NCI-H2196 (cell line): ENCODE data around the gene CSNK1A1L.

Experiments
- DNase-seq: peaks from one replicate; lab custom pipeline; 2025; ENCODE audit not compliant: unreplicated experiment; lab: John Stamatoyannopoulos, UW

CSNK1A1L gene

DNA sequence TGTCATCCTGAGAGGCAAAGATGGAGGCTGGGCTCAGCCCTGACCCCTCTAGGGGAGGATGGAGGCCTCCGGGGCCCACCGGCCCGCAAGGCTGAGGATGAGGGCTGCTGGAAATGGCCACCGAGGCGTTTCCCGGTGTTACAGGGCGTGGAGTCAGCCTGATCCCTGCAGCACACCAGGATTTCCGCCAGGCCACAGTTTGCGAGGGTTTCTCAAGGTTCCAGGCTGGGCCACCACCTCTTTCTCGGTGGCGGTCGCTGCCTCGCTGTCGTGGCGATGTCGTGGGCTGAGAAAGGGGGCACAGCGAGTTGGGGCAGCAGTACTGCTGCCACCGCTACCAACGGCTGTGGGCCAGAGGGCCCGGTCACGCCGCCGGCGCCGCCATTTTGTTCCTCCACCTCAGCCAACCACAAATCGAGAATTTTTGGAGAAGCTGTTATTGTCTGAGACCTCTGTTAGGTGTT is at the start of gene CSNK1A1L:
TSS of gene CSNK1A1L (minus strand) at position 414 of the 464 bp plus-strand sequence. CDS start at position 6, 408 bp downstream.
- no peak for DNase-seq

- DNase-seq = no peak
Observed at GRCh38 chr13:37149380-37149779, 43.9 kb upstream of the CSNK1A1L start.

DNA sequence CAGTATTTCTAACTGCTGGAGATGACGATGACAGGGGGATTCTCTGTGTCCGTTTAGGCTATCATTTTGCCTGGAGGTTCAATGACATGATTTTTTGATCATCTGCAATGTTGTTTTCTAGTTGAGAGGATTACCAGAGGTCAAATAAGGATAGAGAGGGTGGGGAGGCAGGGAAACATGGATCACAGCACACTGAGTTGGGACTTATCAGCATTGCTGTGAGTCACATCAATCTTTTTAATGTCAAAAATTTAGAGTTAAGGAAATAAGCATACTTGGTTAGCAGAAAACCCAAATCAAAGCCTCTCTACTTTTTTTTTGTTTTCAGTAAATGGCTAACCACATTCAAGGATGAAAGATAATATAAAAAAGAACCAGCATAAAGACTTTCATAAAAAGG is 43.0 kb upstream of the CSNK1A1L start:
- no peak for DNase-seq

DNA sequence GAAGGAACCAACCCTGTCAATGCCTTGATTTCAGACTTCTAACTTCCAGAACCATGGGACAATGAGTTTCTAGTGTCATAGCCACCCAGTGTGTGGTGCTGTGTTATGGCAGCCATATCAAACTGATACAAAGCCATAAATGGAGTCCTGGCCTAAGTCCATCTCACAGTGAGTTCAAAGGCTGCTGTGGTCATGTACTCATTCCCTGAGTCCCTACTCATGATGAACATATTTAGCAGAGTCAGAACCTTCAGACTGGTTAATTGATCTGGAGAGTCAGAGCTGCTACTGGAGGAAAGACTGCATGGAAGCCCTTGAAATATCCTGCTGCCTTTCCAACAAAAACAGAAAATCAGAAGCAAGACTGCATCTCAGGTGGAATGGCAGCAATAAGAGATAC is 39.2 kb upstream of the CSNK1A1L start:
- DNase-seq = no peak

DNA sequence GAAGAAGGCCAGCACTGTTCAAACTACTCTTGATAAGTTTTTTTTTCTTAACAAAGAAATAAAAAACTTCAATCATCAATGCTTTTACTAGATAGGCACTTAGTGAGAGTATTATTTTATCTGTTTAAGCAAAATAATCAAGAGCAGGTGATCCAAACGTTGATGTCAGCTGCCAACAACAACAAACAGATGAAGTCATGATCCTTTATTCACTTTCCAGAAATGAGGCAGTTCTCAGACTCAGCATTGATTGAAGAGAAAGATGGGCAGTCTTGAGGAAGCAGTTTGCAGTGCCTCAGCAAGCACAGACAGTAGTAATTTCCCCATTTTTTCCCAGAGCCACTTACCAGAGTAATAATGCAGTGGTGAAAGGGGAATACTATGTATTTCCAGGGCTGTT is 38.4 kb upstream of the CSNK1A1L start:
- no peak for DNase-seq

- no peak for DNase-seq
Observed at GRCh38 chr13:37142877-37143276, 37.4 kb upstream of the CSNK1A1L start.

GRCh38 chr13:37141011-37141410 is 35.5 kb upstream of the CSNK1A1L start:
- DNase-seq = no peak

DNA sequence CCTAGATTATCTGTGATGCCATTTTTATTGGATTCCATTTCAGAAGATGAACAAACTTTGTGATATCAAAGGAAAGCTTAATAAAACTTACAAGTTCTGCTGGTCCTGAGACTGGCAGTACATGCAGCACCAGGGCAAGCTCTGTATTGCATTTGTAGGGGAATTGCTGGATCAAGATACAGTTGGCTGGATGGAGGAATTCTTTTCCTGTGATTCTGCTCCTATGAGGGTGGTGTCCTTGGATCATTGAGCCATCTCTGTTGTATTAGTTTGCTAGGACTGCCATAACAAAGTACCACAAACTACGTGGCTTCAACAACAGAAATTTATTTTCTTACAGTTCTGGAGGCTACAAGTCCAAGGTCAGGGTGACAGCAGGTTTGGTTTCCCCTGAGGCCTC is 33.9 kb upstream of the CSNK1A1L start:
- no peak for DNase-seq

- no peak for DNase-seq
Observed at GRCh38 chr13:37138926-37139325, 33.5 kb upstream of the CSNK1A1L start.

DNA sequence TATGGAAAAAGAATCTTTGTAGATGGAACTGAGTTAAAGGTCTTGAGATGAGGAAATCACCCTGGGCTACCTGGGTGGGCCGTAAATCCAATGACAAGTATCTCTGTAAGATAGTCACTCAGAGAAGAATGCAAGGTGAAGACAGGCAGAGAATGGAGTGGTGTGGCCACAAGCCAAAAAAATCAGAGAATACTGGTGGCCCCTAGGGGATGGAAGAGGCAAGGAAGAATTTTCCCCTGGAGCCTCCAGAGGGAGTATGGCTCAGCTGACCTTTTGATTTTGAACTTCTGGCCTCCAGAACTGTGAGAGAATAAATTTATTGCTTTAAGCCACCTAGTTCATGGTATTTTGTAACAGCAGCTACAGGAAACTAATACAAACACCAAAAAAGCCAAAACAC is 32.7 kb upstream of the CSNK1A1L start:
- DNase-seq = no peak

- DNase-seq = no peak
Observed at GRCh38 chr13:37136633-37137032, 31.2 kb upstream of the CSNK1A1L start.

- no peak for DNase-seq
Observed at GRCh38 chr13:37136187-37136586, 30.7 kb upstream of the CSNK1A1L start.

GRCh38 chr13:37134411-37135041 is 29.1 kb upstream of the CSNK1A1L start:
- no peak for DNase-seq

GRCh38 chr13:37132211-37132610 is 26.7 kb upstream of the CSNK1A1L start:
- no peak for DNase-seq

GRCh38 chr13:37131092-37131491 is 25.6 kb upstream of the CSNK1A1L start:
- no peak for DNase-seq

DNA sequence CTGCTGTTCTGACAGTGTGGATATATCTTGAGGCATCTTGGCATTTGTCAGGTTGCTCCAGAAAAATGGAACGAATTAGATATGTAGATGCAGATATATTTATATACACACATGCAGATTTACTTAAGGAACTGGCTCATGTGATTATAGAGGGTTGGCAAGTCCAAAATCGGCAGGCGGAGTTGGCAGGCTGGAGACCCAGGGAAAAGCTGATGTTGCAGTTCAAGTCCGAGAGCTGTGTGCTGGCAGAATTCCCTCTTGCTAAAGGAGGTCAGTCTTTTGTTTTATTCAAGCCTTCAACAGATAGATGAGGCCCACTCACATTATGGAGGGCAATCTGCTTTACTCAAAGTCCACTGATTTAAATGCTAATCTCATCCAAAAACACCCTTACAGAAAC is 24.4 kb upstream of the CSNK1A1L start:
- DNase-seq = no peak

GRCh38 chr13:37127691-37128241 is 22.3 kb upstream of the CSNK1A1L start:
- no peak for DNase-seq

- DNase-seq = no peak
Observed at GRCh38 chr13:37123337-37123736, 17.9 kb upstream of the CSNK1A1L start.

- DNase-seq = no peak
Observed at GRCh38 chr13:37118016-37118415, 12.6 kb upstream of the CSNK1A1L start.

- no peak for DNase-seq
Observed at GRCh38 chr13:37114250-37114649, 8.8 kb upstream of the CSNK1A1L start.

DNA sequence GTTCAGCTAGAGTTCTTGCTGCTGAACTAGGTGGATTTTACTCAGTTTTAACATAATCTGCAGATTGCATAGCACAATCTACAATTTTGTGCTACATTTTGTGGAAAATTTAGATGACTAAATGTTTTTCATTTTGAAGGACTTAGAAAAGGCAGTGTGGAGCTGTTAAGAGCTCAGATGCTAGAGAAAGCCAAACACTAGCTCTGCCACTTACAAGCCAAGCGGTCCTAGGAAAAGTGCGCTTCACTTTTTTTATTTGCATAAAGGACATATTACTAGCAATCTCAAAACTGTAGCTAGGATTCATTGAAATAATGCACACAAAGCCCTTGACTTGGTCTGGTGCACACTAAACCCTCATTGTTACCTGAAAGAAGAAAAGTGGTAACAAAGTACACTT is 8.1 kb upstream of the CSNK1A1L start:
- DNase-seq = no peak

DNA sequence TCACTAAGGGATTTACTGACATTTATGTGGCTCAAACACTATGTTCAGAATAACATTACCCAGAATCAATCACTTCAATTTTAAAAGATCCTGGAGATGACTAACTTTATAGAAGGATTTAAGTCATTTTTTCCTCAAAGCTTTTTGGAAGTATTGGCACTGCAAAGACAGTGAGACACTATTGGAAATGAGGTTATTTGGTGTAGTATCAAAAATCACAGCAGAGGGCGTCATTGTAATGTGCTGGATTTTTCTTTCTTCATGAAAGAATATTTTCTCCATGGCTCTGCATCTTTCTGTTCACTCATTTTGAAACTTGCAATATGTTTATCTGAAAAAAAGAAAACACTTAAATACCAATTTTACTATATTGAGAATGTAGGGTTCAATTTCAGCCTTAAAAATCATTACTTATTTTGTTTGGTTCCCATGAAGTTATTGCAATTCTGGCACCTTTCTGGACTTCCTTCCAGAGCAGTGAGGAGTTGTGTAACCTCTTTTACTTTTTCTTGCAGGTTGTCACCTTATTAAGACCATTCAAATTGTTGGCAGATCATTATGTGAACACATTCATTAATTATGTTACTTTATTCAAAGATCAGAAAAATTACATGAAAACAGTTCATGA is 3.7 kb upstream of the CSNK1A1L start:
- peak; percentile 7 for DNase-seq

- DNase-seq = no peak
Observed at GRCh38 chr13:37107868-37108267, 2.4 kb upstream of the CSNK1A1L start.
